ENCODE results near the gene SLC35D1. TPM values are rescaled to one million over a fixed set of nuclear protein-coding genes. Genes with fewer than 3 reads are reported as not detected.

The SLC35D1 gene
- total RNA-seq, 1 donor from 2014 or later: 3.9 TPM

- Histone ChIP-seq H3K4me2 (no peak overlapping the region), H3K4me3 (no peak overlapping the region), H3K9me3 (ENCODE audit: low read depth) (no peaks in the 10 kb centered on the region), H3K79me2 (ENCODE audit: low read depth) (no peaks in the 10 kb centered on the region), H3K4me1 (no peaks in the 10 kb centered on the region), H3K36me3 (no peaks in the 10 kb centered on the region), H3F3A (ENCODE audit: low read depth) (no peaks in the 10 kb centered on the region), H2AFZ (replicated peaks) (no peak overlapping the region), H4K20me1 (ENCODE audit: low read depth) (no peaks in the 10 kb centered on the region), H3K27ac (no peak overlapping the region), H3K27me3 (no peaks in the 10 kb centered on the region), H3K9ac (no peak overlapping the region)
- Mint-ChIP-seq H3K4me1 (peaks cover 5% of the 10 kb centered on the region), H3K36me3 (peaks cover 31% of the 10 kb centered on the region), H3K27ac (no peak overlapping the region), H3K27me3 (ENCODE audit: insufficient read depth, low read depth) (no peaks in the 10 kb centered on the region), H3K9me3 (no peaks in the 10 kb centered on the region), H3K4me3 (no peak overlapping the region)
- no peak for TF ChIP-seq EZH2 (IDR thresholded peaks at IDR 0.05)
- TF ChIP-seq EZH2phosphoT487 (IDR thresholded peaks at IDR 0.05): no peak
- TF ChIP-seq CTCF (IDR thresholded peaks at IDR 0.05): no peak
- no peak for DNase-seq (ENCODE audit: low spot score)
These were observed 49.8 kb downstream of the SLC35D1 start for GRCh38 chr1:67004176-67004575.

DNA sequence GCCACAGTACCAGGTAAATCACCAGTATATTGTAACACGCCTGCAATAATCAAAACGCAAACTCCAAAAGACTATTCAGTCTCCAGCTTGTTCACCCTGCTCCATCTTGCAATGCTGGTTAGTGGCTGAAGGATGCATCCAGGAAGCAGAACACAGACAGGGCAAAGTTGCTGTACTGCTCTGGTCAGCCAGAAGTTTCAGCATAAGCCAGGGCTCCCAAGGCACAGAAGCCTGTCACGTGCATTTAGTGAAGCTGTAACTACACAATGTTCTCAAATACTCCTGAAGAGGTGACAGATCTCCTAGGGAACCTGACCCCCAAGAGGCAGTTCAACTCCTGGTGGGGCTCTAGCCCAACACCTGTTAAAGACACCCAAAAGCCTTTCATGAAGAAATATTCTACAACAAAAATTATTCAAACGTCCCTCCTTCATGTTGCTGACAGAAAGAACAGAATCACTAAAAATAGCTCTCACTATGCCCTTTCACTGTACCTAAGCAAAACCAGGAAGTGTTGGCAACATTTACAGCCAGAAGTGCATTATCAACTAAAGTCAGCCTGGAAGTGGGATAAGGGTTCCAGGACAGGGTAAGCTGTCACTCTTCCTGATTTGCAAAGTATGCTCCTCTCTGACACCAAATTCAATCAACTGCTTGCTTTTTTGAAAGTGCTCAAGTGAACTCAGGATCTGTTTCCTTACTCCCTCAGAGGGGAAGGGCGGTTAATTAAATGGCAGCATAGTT, 52.1 kb downstream of the SLC35D1 start:
- H3K27ac Mint-ChIP-seq: no peak overlapping the region
- no peaks in the 10 kb centered on the region for H3K9me3 Mint-ChIP-seq
- peaks cover 5% of the 10 kb centered on the region for H3K4me1 Mint-ChIP-seq
- no peak overlapping the region for H2AFZ ChIP-seq (replicated peaks)
- H3K36me3 Mint-ChIP-seq: peaks cover 24% of the 10 kb centered on the region
- H3K27ac ChIP-seq: no peak overlapping the region
- H3K4me3 Mint-ChIP-seq: no peak overlapping the region
- H3K9me3 ChIP-seq (ENCODE audit: low read depth): no peaks in the 10 kb centered on the region
- H3K27me3 Mint-ChIP-seq (ENCODE audit: insufficient read depth, low read depth): no peaks in the 10 kb centered on the region
- no peaks in the 10 kb centered on the region for H3F3A ChIP-seq (ENCODE audit: low read depth)
- H3K36me3 ChIP-seq: no peaks in the 10 kb centered on the region
- no peaks in the 10 kb centered on the region for H3K79me2 ChIP-seq (ENCODE audit: low read depth)
- no peak overlapping the region for H3K4me3 ChIP-seq
- no peak overlapping the region for H3K4me2 ChIP-seq
- H3K4me1 ChIP-seq: no peaks in the 10 kb centered on the region
- no peaks in the 10 kb centered on the region for H4K20me1 ChIP-seq (ENCODE audit: low read depth)
- no peak overlapping the region for H3K9ac ChIP-seq
- H3K27me3 ChIP-seq: no peaks in the 10 kb centered on the region
- DNase-seq (ENCODE audit: low spot score): no peak
- TF ChIP-seq CTCF (IDR thresholded peaks at IDR 0.05) (no peak), EZH2 (IDR thresholded peaks at IDR 0.05) (no peak), EZH2phosphoT487 (IDR thresholded peaks at IDR 0.05) (no peak)

DNA sequence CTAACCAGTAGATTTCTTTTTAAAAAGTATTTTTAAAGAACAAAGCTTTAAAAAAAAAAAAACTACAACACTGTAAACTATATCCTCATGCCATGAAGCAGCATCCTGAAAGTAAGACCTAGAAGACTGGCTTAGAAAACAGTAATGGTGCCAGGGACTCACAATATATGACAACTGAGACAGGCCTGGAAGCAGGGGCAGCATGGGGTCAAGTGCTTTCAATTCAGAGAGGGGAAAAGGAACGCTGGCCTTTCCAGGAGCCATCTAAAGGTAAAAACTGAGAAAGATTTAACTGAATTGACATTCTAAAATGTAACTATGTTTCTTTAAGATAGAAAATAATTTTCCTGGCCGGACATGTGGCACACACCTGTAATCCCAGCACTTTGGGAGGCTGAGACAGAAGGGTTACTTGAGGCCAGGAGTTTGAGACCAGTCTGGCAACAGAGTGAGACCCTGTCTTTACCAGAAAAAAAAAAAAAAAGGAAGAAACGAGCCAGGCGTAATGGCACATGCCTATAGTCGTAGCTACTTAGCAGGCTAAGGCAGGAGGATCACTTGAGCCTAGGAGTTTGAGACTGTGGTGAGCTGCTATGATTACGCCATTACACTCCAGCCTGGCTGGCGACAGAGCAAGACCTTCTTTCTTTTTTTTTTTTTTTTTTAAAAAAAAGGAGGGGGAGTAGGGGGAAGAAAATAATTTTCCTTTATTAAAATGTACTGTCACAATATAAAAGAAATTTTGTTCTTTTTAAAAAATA, 54.1 kb downstream of the SLC35D1 start:
- no peak for TF ChIP-seq EZH2phosphoT487 (IDR thresholded peaks at IDR 0.05)
- H4K20me1 ChIP-seq (ENCODE audit: low read depth): no peaks in the 10 kb centered on the region
- H3K36me3 Mint-ChIP-seq: peaks cover 19% of the 10 kb centered on the region
- peaks cover 5% of the 10 kb centered on the region for H3K4me1 Mint-ChIP-seq
- H2AFZ ChIP-seq (replicated peaks): no peak overlapping the region
- no peak overlapping the region for H3K27ac Mint-ChIP-seq
- no peak overlapping the region for H3K4me3 ChIP-seq
- no peak for DNase-seq (ENCODE audit: low spot score)
- H3F3A ChIP-seq (ENCODE audit: low read depth): no peaks in the 10 kb centered on the region
- H3K79me2 ChIP-seq (ENCODE audit: low read depth): no peaks in the 10 kb centered on the region
- H3K9me3 ChIP-seq (ENCODE audit: low read depth): no peaks in the 10 kb centered on the region
- H3K27me3 Mint-ChIP-seq (ENCODE audit: insufficient read depth, low read depth): no peaks in the 10 kb centered on the region
- no peak overlapping the region for H3K4me2 ChIP-seq
- no peak overlapping the region for H3K27ac ChIP-seq
- H3K9ac ChIP-seq: no peak overlapping the region
- H3K4me1 ChIP-seq: no peaks in the 10 kb centered on the region
- no peaks in the 10 kb centered on the region for H3K36me3 ChIP-seq
- no peak overlapping the region for H3K4me3 Mint-ChIP-seq
- H3K27me3 ChIP-seq: no peaks in the 10 kb centered on the region
- H3K9me3 Mint-ChIP-seq: no peaks in the 10 kb centered on the region

DNA sequence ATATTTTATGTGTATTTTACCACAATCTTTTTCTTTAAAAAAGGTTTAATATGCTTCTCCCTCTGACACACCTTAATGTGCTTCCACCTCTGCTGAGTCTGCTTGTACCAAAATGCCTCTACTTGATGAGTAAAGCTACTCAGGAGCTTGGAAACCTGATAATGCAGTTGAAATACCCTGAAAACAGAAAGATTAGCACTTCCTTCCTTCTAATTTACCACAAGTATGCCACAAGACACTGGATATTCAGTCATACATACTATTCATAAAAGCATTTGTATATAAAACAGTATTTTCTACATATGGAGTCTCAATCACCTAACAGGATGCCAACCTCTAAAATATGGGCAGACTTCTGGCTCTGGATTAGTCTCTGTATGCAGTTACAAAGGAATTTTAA, 55.0 kb downstream of the SLC35D1 start:
- Histone ChIP-seq H3K36me3 (no peaks in the 10 kb centered on the region), H3K27ac (no peak overlapping the region), H3K4me3 (no peak overlapping the region), H3F3A (ENCODE audit: low read depth) (no peaks in the 10 kb centered on the region), H3K27me3 (no peaks in the 10 kb centered on the region), H3K79me2 (ENCODE audit: low read depth) (no peaks in the 10 kb centered on the region), H3K4me2 (no peak overlapping the region), H3K9ac (no peak overlapping the region), H3K9me3 (ENCODE audit: low read depth) (no peaks in the 10 kb centered on the region), H3K4me1 (no peaks in the 10 kb centered on the region), H2AFZ (replicated peaks) (no peak overlapping the region), H4K20me1 (ENCODE audit: low read depth) (no peaks in the 10 kb centered on the region)
- Mint-ChIP-seq H3K36me3 (peaks cover 17% of the 10 kb centered on the region), H3K4me1 (peaks cover 5% of the 10 kb centered on the region), H3K27me3 (ENCODE audit: insufficient read depth, low read depth) (no peaks in the 10 kb centered on the region), H3K9me3 (no peaks in the 10 kb centered on the region), H3K4me3 (no peak overlapping the region), H3K27ac (no peak overlapping the region)
- no peak for DNase-seq (ENCODE audit: low spot score)
- TF ChIP-seq EZH2phosphoT487 (IDR thresholded peaks at IDR 0.05) (no peak), CTCF (IDR thresholded peaks at IDR 0.05) (no peak), EZH2 (IDR thresholded peaks at IDR 0.05) (no peak)

All from neural progenitor cell (in vitro differentiated cells).